ENCODE data around the gene MRPL21.
A peak's percentile ranks its signal among the peaks of the same experiment; 100 is the strongest.
"Not testable (repeated sequence)": the region's sequence is repeated elsewhere in the genome, so short reads cannot be mapped to it uniquely, and the experiment has no call there.

The MRPL21 gene

GRCh38 chr11:68863553-68864265, 39.9 kb downstream of the MRPL21 start:
- no peak for DNase-seq

GRCh38 chr11:68862421-68862820, 41.2 kb downstream of the MRPL21 start:
- no peak for DNase-seq

GRCh38 chr11:68859123-68859522, 44.5 kb downstream of the MRPL21 start:
- DNase-seq: no peak

GRCh38 chr11:68857037-68857586, 46.5 kb downstream of the MRPL21 start:
- DNase-seq: no peak

- not testable (repeated sequence) for DNase-seq
These were observed 47.1 kb downstream of the MRPL21 start for GRCh38 chr11:68856425-68857030.

GRCh38 chr11:68855205-68855981, 48.2 kb downstream of the MRPL21 start:
- DNase-seq: no peak

- DNase-seq: no peak
These were observed 49.2 kb downstream of the MRPL21 start for GRCh38 chr11:68854273-68854958.

- DNase-seq: no peak
These were observed 51.0 kb downstream of the MRPL21 start for GRCh38 chr11:68852628-68853027.

GRCh38 chr11:68848429-68848828, 55.2 kb downstream of the MRPL21 start:
- DNase-seq: no peak

GRCh38 chr11:68847395-68847794, 56.2 kb downstream of the MRPL21 start:
- DNase-seq: no peak

GRCh38 chr11:68845351-68846002, 58.2 kb downstream of the MRPL21 start:
- DNase-seq: no peak

- DNase-seq: no peak
These were observed 58.8 kb downstream of the MRPL21 start for GRCh38 chr11:68844801-68845200.

GRCh38 chr11:68844376-68844775, 59.3 kb downstream of the MRPL21 start:
- DNase-seq: no peak

- DNase-seq: peak; percentile 98
These were observed 59.8 kb downstream of the MRPL21 start for GRCh38 chr11:68843703-68844312.

- DNase-seq: peak; percentile 86
These were observed 60.5 kb downstream of the MRPL21 start for GRCh38 chr11:68843052-68843561.

- DNase-seq: no peak
These were observed 61.1 kb downstream of the MRPL21 start for GRCh38 chr11:68842427-68843051.

GRCh38 chr11:68841718-68842426, 61.8 kb downstream of the MRPL21 start, which contains the start of gene CPT1A:
TSS of gene CPT1A (minus strand) at chr11:68841916. CDS start at chr11:68815474, 26,442 bp downstream.
- DNase-seq: peak; percentile 91

Measured in RPMI8226 (cell line).